ENCODE measurements around the gene ZSCAN30.

Gene ZSCAN30

DNA sequence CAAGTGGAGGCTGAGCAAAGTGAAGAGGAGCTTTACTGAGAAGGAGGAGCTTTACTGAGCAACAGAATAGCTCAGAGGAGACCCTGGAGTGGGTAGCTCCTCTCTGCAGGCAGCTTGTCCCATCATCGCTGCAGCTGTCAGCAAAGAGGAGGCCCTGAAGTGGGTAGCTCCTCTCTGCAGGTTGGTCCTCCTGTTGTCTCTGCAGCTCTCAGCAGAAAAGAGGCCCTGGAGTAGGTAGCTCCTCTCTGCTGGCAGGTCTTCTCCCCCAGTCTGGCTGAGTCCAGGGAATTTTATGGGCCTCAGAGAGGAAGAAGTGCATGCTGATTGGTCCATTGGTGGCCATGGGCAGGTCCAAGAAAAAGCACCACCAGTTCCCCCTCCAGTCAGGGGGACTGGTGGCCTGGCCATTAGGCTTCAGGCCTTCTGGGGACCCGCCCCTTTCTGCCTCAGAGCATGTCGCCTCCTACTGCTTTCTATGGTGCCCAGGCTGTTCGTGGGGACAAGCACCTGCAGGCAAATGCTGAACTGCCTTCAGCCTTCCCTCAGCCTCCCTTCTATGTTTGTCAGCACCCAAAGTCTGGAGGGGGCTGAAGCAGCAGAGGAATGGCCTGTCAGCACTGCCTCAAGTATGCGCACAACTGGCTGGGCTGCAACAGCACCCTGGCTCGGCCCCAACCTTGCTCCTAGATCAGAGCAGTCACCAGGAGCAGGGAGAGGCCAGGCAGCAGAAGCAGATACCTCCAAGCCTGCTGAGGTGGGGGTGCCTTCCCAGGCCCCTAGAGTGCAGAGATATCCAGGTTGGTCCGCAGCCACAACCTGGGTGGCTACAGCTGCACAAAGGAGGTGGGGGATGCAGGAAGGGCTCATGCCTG, 5.9 kb downstream of the ZSCAN30 start:
- Histone ChIP-seq H3K36me3 (ENCODE audit: control insufficient read depth, insufficient read depth, low read length) (no peaks in the 10 kb centered on the region), H3K27me3 (replicated peaks; ENCODE audit: control insufficient read depth, insufficient read depth, low read length, poor library complexity, severe bottlenecking) (no peaks in the 10 kb centered on the region), H3K4me3 (ENCODE audit: insufficient read depth, low read depth, low read length, poor library complexity, severe bottlenecking) (no peak overlapping the region), H3K4me1 (ENCODE audit: control insufficient read depth, insufficient read depth, low read length, poor library complexity, severe bottlenecking) (peaks cover 1% of the 10 kb centered on the region), H3K9me3 (ENCODE audit: control insufficient read depth, low read length) (no peaks in the 10 kb centered on the region), H3K27ac (ENCODE audit: insufficient read depth, low read length, poor library complexity, severe bottlenecking) (no peak overlapping the region)
- DNase-seq: no peak

DNA sequence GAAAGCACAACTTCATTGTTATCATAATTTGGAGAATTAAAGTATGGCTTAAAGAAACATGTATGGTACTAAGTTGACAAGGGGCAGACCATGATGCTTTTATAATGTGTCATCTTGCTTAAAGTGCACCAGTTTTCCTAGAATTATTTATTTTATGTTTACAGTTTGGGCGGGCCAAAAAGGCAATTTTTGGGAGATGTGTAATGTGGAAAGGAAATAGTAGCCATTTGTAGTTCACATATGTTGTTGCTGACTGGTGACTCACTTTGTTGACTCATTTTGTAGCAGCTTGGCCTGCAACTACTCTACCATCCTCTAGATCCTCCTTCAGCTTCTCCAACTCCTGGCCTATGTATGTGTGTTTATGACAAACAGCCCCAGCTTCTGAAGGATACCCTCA, 7.7 kb downstream of the ZSCAN30 start:
- DNase-seq: no peak
- Histone ChIP-seq H3K4me1 (ENCODE audit: control insufficient read depth, insufficient read depth, low read length, poor library complexity, severe bottlenecking) (no peaks in the 10 kb centered on the region), H3K36me3 (ENCODE audit: control insufficient read depth, insufficient read depth, low read length) (no peaks in the 10 kb centered on the region), H3K9me3 (ENCODE audit: control insufficient read depth, low read length) (no peaks in the 10 kb centered on the region), H3K27me3 (replicated peaks; ENCODE audit: control insufficient read depth, insufficient read depth, low read length, poor library complexity, severe bottlenecking) (no peaks in the 10 kb centered on the region), H3K4me3 (ENCODE audit: insufficient read depth, low read depth, low read length, poor library complexity, severe bottlenecking) (no peak overlapping the region), H3K27ac (ENCODE audit: insufficient read depth, low read length, poor library complexity, severe bottlenecking) (no peak overlapping the region)

DNA sequence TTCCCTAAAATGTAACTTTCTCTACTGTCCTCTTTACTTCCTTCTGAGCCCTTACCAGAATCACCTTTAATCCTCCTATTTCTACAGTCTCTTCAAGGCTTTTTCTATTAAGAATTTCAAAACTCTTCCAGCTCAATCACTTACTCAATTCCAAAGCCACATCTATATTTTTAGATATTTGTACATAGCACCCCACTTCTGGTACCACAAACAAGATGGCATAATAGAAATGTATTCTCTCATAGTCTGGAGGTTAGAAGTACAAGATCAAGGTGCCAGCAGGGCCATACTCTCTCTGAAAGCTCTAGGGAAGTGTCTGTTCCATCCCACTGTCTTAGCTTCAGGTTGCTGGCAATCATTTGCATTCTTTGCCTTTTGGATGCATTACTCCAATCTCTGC, 11.1 kb downstream of the ZSCAN30 start:
- Histone ChIP-seq H3K36me3 (ENCODE audit: control insufficient read depth, insufficient read depth, low read length) (no peaks in the 10 kb centered on the region), H3K9me3 (ENCODE audit: control insufficient read depth, low read length) (no peaks in the 10 kb centered on the region), H3K4me3 (ENCODE audit: insufficient read depth, low read depth, low read length, poor library complexity, severe bottlenecking) (no peak overlapping the region), H3K27ac (ENCODE audit: insufficient read depth, low read length, poor library complexity, severe bottlenecking) (no peak overlapping the region), H3K4me1 (ENCODE audit: control insufficient read depth, insufficient read depth, low read length, poor library complexity, severe bottlenecking) (no peaks in the 10 kb centered on the region), H3K27me3 (replicated peaks; ENCODE audit: control insufficient read depth, insufficient read depth, low read length, poor library complexity, severe bottlenecking) (no peaks in the 10 kb centered on the region)
- no peak for DNase-seq

DNA sequence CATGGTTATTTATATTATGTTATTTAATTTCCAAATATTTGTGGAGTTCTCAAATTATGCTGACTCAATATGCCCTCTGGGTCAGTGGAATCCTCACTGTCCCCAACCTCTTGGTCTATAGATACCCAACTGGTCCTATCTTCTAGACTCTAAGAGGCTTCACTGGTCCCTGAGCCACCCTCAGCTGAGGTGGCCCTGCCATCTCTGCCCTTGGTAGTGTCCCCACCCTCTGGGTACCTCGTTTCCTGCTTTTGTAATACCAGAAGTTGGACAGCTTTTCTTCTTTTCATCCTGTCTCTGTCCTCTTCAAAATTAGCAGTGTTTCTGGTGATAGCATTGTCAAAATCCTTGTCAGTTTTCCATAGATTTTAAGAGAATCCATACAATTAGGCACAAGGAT, 11.9 kb downstream of the ZSCAN30 start:
- H3K4me1 ChIP-seq (ENCODE audit: control insufficient read depth, insufficient read depth, low read length, poor library complexity, severe bottlenecking): no peaks in the 10 kb centered on the region
- H3K4me3 ChIP-seq (ENCODE audit: insufficient read depth, low read depth, low read length, poor library complexity, severe bottlenecking): no peak overlapping the region
- no peak for DNase-seq
- H3K27me3 ChIP-seq (replicated peaks; ENCODE audit: control insufficient read depth, insufficient read depth, low read length, poor library complexity, severe bottlenecking): no peaks in the 10 kb centered on the region
- H3K27ac ChIP-seq (ENCODE audit: insufficient read depth, low read length, poor library complexity, severe bottlenecking): no peak overlapping the region
- H3K36me3 ChIP-seq (ENCODE audit: control insufficient read depth, insufficient read depth, low read length): no peaks in the 10 kb centered on the region
- H3K9me3 ChIP-seq (ENCODE audit: control insufficient read depth, low read length): no peaks in the 10 kb centered on the region

DNA sequence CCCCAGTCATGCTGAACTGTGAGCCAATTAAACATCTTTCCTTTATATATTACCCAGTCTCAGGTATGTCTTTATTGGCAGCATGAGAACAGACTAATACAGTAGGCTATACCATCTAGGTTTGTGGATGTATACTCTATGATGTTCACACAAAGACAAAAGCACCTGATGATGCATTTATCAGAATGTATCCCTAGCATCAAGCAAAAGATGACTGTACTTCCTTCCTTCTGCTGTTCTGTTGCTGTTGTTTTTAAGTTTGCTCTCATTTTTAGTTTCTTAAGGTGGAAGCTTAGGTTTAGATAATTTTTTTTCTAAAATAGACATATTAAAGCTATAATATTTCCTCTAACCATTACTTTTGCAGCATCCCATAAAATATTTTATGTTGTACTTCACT, 12.4 kb downstream of the ZSCAN30 start:
- Histone ChIP-seq H3K27ac (ENCODE audit: insufficient read depth, low read length, poor library complexity, severe bottlenecking) (no peak overlapping the region), H3K4me3 (ENCODE audit: insufficient read depth, low read depth, low read length, poor library complexity, severe bottlenecking) (no peak overlapping the region), H3K4me1 (ENCODE audit: control insufficient read depth, insufficient read depth, low read length, poor library complexity, severe bottlenecking) (no peaks in the 10 kb centered on the region), H3K36me3 (ENCODE audit: control insufficient read depth, insufficient read depth, low read length) (no peaks in the 10 kb centered on the region), H3K27me3 (replicated peaks; ENCODE audit: control insufficient read depth, insufficient read depth, low read length, poor library complexity, severe bottlenecking) (no peaks in the 10 kb centered on the region), H3K9me3 (ENCODE audit: control insufficient read depth, low read length) (no peaks in the 10 kb centered on the region)
- DNase-seq: no peak

DNA sequence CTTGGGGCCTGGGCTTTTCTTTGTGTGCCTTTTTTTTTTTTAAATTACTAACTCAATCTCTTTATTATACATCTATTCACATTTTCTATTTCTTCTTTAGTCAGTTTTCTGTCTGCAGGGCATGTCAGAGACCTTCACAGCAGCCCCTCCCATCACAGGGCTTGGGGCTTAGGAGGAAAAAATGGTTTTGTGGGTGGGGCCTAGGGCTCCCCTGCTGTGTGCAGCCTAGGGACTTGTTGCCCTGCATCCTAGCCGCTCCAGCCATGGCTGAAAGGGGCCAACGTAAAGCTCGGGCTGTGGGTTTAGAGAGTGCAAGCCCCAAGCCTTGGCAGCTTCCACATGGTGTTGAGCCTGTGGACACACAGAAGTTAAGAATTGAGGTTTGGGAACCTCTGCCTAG, 13.8 kb downstream of the ZSCAN30 start:
- Histone ChIP-seq H3K36me3 (ENCODE audit: control insufficient read depth, insufficient read depth, low read length) (no peaks in the 10 kb centered on the region), H3K27ac (ENCODE audit: insufficient read depth, low read length, poor library complexity, severe bottlenecking) (no peak overlapping the region), H3K4me1 (ENCODE audit: control insufficient read depth, insufficient read depth, low read length, poor library complexity, severe bottlenecking) (no peaks in the 10 kb centered on the region), H3K9me3 (ENCODE audit: control insufficient read depth, low read length) (no peaks in the 10 kb centered on the region), H3K4me3 (ENCODE audit: insufficient read depth, low read depth, low read length, poor library complexity, severe bottlenecking) (no peak overlapping the region), H3K27me3 (replicated peaks; ENCODE audit: control insufficient read depth, insufficient read depth, low read length, poor library complexity, severe bottlenecking) (no peaks in the 10 kb centered on the region)
- DNase-seq: no peak

DNA sequence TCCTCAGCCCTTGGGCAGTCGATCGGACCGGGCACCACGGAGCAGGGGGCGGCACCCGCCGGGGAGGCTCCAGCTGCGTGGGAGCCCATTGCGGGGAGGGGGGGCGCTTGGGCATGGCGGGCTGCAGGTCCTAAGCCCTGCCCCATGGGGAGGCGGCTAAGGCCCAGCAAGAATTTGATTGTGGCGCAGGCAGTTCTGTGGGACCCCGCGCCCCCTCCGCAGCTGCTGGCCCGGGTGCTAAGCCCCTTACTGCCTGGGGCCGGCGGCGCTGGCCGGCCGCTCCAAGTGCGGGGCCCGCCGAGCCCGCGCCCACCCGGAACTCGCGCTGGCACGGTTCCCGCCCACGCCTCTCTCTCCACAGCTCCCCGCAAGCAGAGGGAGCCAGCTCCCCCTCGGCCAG, 18.4 kb downstream of the ZSCAN30 start:
- Histone ChIP-seq H3K27me3 (replicated peaks; ENCODE audit: control insufficient read depth, insufficient read depth, low read length, poor library complexity, severe bottlenecking) (no peaks in the 10 kb centered on the region), H3K9me3 (ENCODE audit: control insufficient read depth, low read length) (no peaks in the 10 kb centered on the region), H3K36me3 (ENCODE audit: control insufficient read depth, insufficient read depth, low read length) (no peaks in the 10 kb centered on the region), H3K4me3 (ENCODE audit: insufficient read depth, low read depth, low read length, poor library complexity, severe bottlenecking) (no peak overlapping the region), H3K4me1 (ENCODE audit: control insufficient read depth, insufficient read depth, low read length, poor library complexity, severe bottlenecking) (peaks cover 4% of the 10 kb centered on the region), H3K27ac (ENCODE audit: insufficient read depth, low read length, poor library complexity, severe bottlenecking) (no peak overlapping the region)
- no peak for DNase-seq

DNA sequence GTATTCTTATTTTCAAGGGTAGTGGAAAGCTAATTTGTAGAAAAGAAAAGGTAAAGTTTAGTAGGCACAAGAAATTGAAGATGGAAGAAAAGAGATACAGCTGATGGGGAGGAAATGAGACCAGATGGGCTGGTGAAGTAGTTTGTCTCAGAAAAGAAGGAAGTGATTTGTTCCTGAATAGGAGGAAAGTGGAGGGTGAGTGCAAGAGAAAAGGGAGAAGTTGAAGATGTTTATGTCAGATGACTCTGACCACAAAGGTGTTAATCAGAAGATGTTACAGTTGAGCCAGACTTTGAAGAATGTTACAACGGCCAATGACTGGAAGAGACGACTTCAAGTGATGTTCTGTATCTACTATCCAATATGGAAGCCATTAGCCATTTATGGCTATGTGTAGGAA, 21.2 kb downstream of the ZSCAN30 start:
- no peaks in the 10 kb centered on the region for H3K36me3 ChIP-seq (ENCODE audit: control insufficient read depth, insufficient read depth, low read length)
- no peak overlapping the region for H3K4me3 ChIP-seq (ENCODE audit: insufficient read depth, low read depth, low read length, poor library complexity, severe bottlenecking)
- DNase-seq: no peak
- H3K4me1 ChIP-seq (ENCODE audit: control insufficient read depth, insufficient read depth, low read length, poor library complexity, severe bottlenecking): peaks cover 4% of the 10 kb centered on the region
- no peak overlapping the region for H3K27ac ChIP-seq (ENCODE audit: insufficient read depth, low read length, poor library complexity, severe bottlenecking)
- no peaks in the 10 kb centered on the region for H3K27me3 ChIP-seq (replicated peaks; ENCODE audit: control insufficient read depth, insufficient read depth, low read length, poor library complexity, severe bottlenecking)
- H3K9me3 ChIP-seq (ENCODE audit: control insufficient read depth, low read length): no peaks in the 10 kb centered on the region

DNA sequence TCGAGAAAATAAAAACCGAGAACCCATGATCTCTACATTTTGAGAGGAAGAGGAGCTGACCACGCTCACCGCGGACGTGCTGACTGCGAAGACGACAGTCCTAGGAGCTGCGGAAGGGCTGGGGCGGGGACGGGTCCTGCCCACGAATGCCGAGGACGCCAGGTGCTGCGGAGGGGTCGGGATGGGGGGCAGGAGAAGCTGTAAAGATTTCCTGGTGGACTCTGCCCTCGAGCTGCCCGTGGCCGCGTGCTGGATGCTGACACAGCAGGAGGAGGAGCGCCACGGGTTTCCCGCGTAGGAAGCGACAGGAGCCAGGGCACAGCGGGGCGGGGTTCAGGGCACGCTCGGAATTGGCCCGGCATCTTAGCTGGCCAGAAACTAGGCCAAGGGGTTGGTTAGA, 22.2 kb downstream of the ZSCAN30 start:
- Histone ChIP-seq H3K36me3 (ENCODE audit: control insufficient read depth, insufficient read depth, low read length) (no peaks in the 10 kb centered on the region), H3K27ac (ENCODE audit: insufficient read depth, low read length, poor library complexity, severe bottlenecking) (peak overlapping the region; percentile 3), H3K4me1 (ENCODE audit: control insufficient read depth, insufficient read depth, low read length, poor library complexity, severe bottlenecking) (peaks cover 4% of the 10 kb centered on the region), H3K4me3 (ENCODE audit: insufficient read depth, low read depth, low read length, poor library complexity, severe bottlenecking) (peak overlapping the region; percentile 72), H3K27me3 (replicated peaks; ENCODE audit: control insufficient read depth, insufficient read depth, low read length, poor library complexity, severe bottlenecking) (no peaks in the 10 kb centered on the region), H3K9me3 (ENCODE audit: control insufficient read depth, low read length) (no peaks in the 10 kb centered on the region)
- peak in 1 of 3 donors; percentile 9 for DNase-seq

DNA sequence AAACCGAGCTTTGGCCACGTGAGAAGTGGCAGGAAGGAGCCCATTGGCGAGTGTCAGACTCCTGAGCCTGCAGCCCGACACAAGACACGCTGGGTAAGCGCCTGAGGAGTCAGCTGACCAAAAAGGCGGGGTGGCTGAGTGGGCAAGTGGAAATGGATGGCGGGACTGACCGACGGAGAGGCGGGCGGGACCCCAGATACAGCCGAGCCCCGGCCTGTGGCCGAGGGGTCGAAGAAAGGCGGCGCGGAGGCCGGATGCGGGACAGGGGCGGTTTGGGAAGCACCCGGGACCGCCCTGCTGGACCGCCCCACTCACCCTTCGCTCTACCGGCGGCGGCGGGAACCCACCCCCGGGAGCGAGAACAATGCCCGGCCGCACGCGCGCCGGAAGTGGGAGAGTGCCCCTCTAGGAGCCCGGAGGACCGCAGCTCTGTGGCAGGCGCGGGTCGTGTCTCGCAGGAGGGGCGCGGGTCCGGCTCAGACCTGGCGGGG, 22.8 kb downstream of the ZSCAN30 start:
- no peaks in the 10 kb centered on the region for H3K36me3 ChIP-seq (ENCODE audit: control insufficient read depth, insufficient read depth, low read length)
- peak overlapping the region; percentile 72 for H3K4me3 ChIP-seq (ENCODE audit: insufficient read depth, low read depth, low read length, poor library complexity, severe bottlenecking)
- no peaks in the 10 kb centered on the region for H3K27me3 ChIP-seq (replicated peaks; ENCODE audit: control insufficient read depth, insufficient read depth, low read length, poor library complexity, severe bottlenecking)
- peaks cover 4% of the 10 kb centered on the region for H3K4me1 ChIP-seq (ENCODE audit: control insufficient read depth, insufficient read depth, low read length, poor library complexity, severe bottlenecking)
- no peaks in the 10 kb centered on the region for H3K9me3 ChIP-seq (ENCODE audit: control insufficient read depth, low read length)
- DNase-seq: peak; percentile 38 to 58 (median 43)
- H3K27ac ChIP-seq (ENCODE audit: insufficient read depth, low read length, poor library complexity, severe bottlenecking): peak overlapping the region; percentile 71
